Neural crest cell (in vitro differentiated cells): ENCODE results near the gene STARD10. TPM values are rescaled to one million over a fixed set of nuclear protein-coding genes. Genes with fewer than 3 reads are reported as not detected.

Source experiments
- DNase-seq: peaks from one replicate; pipeline ENCODE4 v3.0.0; 2021; ENCODE audit warnings: low read depth, mixed read lengths, low spot score
- H3K27ac Mint-ChIP-seq: one replicate; pipeline ENCODE4 v1.8.0; 2021; ENCODE audit warnings: mild to moderate bottlenecking, mixed read lengths; ENCODE audit not compliant: unreplicated experiment
- H3K27me3 Mint-ChIP-seq: 2 replicates; pipeline ENCODE4 v1.8.0; 2021; ENCODE audit warnings: low read depth, mild to moderate bottlenecking, mixed read lengths
- H3K36me3 Mint-ChIP-seq: 2 replicates; pipeline ENCODE4 v1.8.0; 2021; ENCODE audit warnings: low read depth, mild to moderate bottlenecking, mixed read lengths
- H3K4me1 Mint-ChIP-seq: 2 replicates; pipeline ENCODE4 v1.8.0; 2021; ENCODE audit warnings: mixed read lengths
- H3K4me3 Mint-ChIP-seq: one replicate; pipeline ENCODE4 v1.8.0; 2021; ENCODE audit warnings: mild to moderate bottlenecking, mixed read lengths
- H3K9me3 Mint-ChIP-seq: 2 replicates; pipeline ENCODE4 v1.8.0; 2021; ENCODE audit warnings: mixed read lengths
- CTCF ChIP-seq: fragments of 200-600 bp; sonication (generic); conservative IDR thresholded peaks from 2 replicates; pipeline ENCODE4 v1.5.0; 2021; ENCODE audit warnings: antibody characterized with exemption, mild to moderate bottlenecking
- total RNA-seq: library from RNA; stranded (reverse); gene quantifications from 2 replicates; pipeline ENCODE4 v1.2.1, GENCODE V29; 2021

The STARD10 gene
- total RNA-seq, 1 donor from 2014 or later: 12.6 TPM

- no peaks in the 10 kb centered on the region for H3K27me3 Mint-ChIP-seq
- no peaks in the 10 kb centered on the region for H3K36me3 Mint-ChIP-seq
- peaks cover 27% of the 10 kb centered on the region for H3K4me1 Mint-ChIP-seq
- H3K9me3 Mint-ChIP-seq: no peaks in the 10 kb centered on the region
- no peak for TF ChIP-seq CTCF
- H3K4me3 Mint-ChIP-seq: no peak overlapping the region
- DNase-seq: no peak
- no peak overlapping the region for H3K27ac Mint-ChIP-seq
These were observed 73.1 kb downstream of the STARD10 start for GRCh38 chr11:72720784-72721183.

- no peak for DNase-seq
- H3K27me3 Mint-ChIP-seq: no peaks in the 10 kb centered on the region
- H3K9me3 Mint-ChIP-seq: no peaks in the 10 kb centered on the region
- no peak for TF ChIP-seq CTCF
- H3K4me3 Mint-ChIP-seq: peak overlapping the region; percentile 20
- H3K4me1 Mint-ChIP-seq: peaks cover 25% of the 10 kb centered on the region
- H3K27ac Mint-ChIP-seq: peak overlapping the region; percentile 64
- no peaks in the 10 kb centered on the region for H3K36me3 Mint-ChIP-seq
These were observed 73.8 kb downstream of the STARD10 start for GRCh38 chr11:72720047-72720446.

DNA sequence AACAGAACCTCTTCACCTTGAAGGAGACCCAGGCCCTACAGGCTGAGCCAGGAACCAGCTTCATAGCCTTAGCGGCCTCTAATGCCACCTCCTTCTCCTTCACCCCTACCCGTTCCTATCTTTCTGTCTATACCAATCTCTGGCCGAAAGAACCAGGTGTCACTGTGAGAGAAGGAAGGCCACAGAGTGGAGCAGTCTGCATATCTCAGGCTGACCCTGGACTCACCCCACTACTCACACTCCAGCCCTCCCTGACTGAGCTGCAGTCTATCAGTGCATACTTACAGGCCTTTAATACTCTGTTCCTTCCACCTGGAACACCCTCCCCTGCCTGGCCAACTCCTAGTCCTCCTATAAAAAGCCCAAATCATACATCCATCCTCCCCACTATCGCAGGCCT is 74.3 kb downstream of the STARD10 start:
- Mint-ChIP-seq H3K4me1 (peaks cover 27% of the 10 kb centered on the region), H3K27me3 (no peaks in the 10 kb centered on the region), H3K4me3 (peak overlapping the region; percentile 20), H3K36me3 (no peaks in the 10 kb centered on the region), H3K27ac (no peak overlapping the region), H3K9me3 (no peaks in the 10 kb centered on the region)
- DNase-seq: no peak
- TF ChIP-seq CTCF: no peak

DNA sequence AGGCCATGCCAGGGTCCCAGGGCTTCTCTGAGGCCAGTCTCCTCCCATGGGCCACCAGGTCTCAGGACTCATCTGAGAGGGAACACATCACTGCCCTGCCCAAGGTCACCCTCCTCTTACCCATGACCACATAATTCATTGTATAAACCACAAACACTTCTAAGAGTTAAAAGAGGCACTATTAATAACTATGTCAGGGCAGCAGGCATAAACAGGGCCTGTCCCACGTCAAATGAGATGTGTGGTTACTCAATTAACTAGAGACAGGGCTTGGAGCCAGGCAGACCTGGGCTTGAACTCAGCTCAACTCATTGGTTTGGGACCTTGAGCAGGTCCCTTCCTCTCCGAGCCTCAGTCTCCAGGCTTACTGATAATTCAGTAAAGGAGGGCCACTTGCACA is 74.7 kb downstream of the STARD10 start:
- H3K4me1 Mint-ChIP-seq: peaks cover 31% of the 10 kb centered on the region
- no peak for TF ChIP-seq CTCF
- DNase-seq: no peak
- H3K27ac Mint-ChIP-seq: no peak overlapping the region
- H3K36me3 Mint-ChIP-seq: no peaks in the 10 kb centered on the region
- H3K27me3 Mint-ChIP-seq: no peaks in the 10 kb centered on the region
- no peaks in the 10 kb centered on the region for H3K9me3 Mint-ChIP-seq
- H3K4me3 Mint-ChIP-seq: no peak overlapping the region

DNA sequence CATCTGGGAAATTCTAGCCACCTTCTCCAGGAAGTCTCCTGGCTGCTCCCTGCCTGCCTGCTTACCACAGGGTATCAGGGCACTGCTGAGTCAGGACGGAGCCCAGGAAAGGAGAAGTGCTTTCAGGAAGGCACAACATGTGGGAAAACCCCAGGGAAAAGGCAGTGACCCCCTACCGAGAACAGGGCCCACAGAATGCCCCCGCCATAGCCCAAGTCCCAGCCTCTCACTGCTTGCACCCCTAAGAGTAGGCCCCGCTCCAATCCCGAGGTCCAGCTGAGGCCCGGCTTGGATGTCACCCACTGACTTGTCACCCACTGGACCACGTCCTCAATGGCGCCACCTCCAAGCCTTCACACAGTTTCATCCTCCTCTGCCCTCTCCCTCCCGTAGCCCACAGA is 75.7 kb downstream of the STARD10 start:
- Mint-ChIP-seq H3K4me1 (peaks cover 31% of the 10 kb centered on the region), H3K9me3 (no peaks in the 10 kb centered on the region), H3K27me3 (no peaks in the 10 kb centered on the region), H3K27ac (no peak overlapping the region), H3K4me3 (no peak overlapping the region), H3K36me3 (no peaks in the 10 kb centered on the region)
- no peak for DNase-seq
- TF ChIP-seq CTCF: no peak
